Breast epithelium (tissue), 3 donors: ENCODE data around the gene TEX10.

Source experiments
- POLR2A ChIP-seq: fragments of 450-650 bp; IDR thresholded peaks from one replicate; pipeline ENCODE4 v1.6.1; 2016; ENCODE audit warnings: antibody characterized with exemption, mild to moderate bottlenecking, moderate library complexity
- TF ChIP-seq, protein P1 (sequence below), 3 donors: fragments of 450-650 bp; IDR thresholded peaks; one replicate each; pipeline ENCODE4 v1.5.1; 2016 to 2017; ENCODE audit warnings: antibody characterized with exemption in 3 of 3, mild to moderate bottlenecking in 3 of 3, moderate library complexity in 3 of 3

DNA sequence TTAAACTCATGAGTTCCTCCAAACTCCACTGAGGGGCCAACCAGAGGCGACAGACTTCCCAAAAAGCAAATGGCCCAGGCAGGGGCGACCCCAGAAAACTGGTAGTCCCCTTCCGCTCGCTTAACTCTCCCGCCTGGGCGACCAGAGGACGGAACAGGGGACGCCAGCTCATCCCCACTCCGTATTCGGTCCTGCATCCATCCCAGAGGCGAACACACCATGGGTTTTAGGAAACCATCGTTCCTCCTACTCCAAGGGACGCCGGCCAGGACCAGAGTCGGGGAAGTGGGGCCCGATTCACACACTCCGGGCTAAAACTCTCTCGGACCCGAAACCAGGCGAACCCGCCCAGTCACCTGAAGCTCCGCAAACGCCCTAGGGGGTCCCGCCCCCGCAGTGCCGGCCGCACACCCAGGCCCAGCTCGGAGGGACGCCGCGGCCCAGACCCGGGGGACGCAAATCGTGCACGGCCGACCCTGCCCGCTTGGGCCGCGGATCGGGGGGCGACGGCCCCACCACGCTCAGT lies 478 bp downstream of the TEX10 start:
- TF ChIP-seq, protein P1, sequence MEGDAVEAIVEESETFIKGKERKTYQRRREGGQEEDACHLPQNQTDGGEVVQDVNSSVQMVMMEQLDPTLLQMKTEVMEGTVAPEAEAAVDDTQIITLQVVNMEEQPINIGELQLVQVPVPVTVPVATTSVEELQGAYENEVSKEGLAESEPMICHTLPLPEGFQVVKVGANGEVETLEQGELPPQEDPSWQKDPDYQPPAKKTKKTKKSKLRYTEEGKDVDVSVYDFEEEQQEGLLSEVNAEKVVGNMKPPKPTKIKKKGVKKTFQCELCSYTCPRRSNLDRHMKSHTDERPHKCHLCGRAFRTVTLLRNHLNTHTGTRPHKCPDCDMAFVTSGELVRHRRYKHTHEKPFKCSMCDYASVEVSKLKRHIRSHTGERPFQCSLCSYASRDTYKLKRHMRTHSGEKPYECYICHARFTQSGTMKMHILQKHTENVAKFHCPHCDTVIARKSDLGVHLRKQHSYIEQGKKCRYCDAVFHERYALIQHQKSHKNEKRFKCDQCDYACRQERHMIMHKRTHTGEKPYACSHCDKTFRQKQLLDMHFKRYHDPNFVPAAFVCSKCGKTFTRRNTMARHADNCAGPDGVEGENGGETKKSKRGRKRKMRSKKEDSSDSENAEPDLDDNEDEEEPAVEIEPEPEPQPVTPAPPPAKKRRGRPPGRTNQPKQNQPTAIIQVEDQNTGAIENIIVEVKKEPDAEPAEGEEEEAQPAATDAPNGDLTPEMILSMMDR (IDR thresholded peaks at IDR 0.05): no peak
- TF ChIP-seq POLR2A: no peak
